ENCODE results near the gene TMEM63B. TPM values are rescaled to one million over a fixed set of nuclear protein-coding genes. Genes with fewer than 3 reads are reported as not detected.

Gene TMEM63B
- total RNA-seq, 3 donors from 2014 or later: 57.0 to 108 (median 79.6) TPM

GRCh38 chr6:44113414-44113813, 13.9 kb upstream of the TMEM63B start:
- no peaks in the 10 kb centered on the region for H3K36me3 ChIP-seq (ENCODE audit: low read depth)
- no peak overlapping the region for H3K4me3 ChIP-seq
- TF ChIP-seq, protein P1, sequence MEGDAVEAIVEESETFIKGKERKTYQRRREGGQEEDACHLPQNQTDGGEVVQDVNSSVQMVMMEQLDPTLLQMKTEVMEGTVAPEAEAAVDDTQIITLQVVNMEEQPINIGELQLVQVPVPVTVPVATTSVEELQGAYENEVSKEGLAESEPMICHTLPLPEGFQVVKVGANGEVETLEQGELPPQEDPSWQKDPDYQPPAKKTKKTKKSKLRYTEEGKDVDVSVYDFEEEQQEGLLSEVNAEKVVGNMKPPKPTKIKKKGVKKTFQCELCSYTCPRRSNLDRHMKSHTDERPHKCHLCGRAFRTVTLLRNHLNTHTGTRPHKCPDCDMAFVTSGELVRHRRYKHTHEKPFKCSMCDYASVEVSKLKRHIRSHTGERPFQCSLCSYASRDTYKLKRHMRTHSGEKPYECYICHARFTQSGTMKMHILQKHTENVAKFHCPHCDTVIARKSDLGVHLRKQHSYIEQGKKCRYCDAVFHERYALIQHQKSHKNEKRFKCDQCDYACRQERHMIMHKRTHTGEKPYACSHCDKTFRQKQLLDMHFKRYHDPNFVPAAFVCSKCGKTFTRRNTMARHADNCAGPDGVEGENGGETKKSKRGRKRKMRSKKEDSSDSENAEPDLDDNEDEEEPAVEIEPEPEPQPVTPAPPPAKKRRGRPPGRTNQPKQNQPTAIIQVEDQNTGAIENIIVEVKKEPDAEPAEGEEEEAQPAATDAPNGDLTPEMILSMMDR (IDR thresholded peaks at IDR 0.05): no peak
- H3K9me3 ChIP-seq: no peaks in the 10 kb centered on the region
- ATAC-seq (no peak), DNase-seq (no peak)
- peaks cover 22% of the 10 kb centered on the region for H3K4me1 ChIP-seq (ENCODE audit: low read depth)
- intact Hi-C loops (cut with DNase I, micrococcal nuclease): no loop called here

DNA sequence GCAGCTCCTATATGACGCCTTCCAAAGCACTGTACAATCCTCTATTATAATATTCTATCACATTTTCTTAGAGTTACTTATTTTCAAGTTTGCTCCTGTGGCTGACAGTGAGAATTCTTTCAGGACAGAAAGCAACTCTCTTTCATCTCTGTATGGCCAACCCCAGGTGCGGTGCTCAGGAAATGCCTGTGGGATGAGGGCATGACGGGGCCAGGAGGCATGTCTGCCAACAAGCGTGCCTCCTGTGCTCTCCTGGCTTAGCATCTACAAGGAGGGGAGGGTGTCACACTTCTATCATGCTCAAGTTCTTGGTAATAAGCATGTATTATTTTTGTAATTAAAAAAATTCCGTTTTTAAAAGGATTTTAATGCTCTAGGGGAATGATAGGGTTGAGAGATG, 11.5 kb upstream of the TMEM63B start:
- peaks cover 22% of the 10 kb centered on the region for H3K4me1 ChIP-seq (ENCODE audit: low read depth)

DNA sequence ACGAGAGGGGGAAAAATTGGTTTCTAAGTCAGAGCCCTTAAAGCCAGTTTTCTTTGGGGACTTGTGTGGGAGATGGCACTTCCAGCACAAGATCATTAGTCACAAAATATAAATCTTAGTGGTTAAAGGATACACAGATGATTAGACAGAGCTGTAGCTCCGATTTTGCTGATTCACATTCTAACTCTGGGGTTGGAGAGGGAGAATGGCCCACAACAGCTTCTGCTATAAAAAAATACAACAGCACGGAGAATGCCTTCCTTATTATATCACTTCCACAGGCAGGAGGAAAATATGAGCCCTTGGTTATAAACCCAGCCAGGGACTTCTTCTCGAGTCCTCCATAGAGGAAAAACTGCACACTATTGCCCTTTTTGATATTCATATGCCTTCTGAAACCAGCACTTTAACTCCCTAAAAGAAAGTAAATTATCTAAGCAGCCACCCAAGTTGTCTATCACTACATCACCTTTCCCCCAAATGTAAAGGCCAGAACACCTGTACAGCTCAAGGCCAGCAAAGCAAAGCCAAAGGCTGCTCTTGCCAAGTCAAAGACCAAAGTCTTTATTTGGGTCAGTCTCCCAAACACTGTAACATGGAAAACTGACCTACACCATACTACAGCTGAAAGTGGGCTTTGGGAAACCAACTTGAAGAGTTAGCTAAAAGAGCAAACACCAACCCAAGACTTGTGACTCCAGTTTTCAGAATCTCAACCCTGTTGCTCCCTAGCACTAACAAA, 10.5 kb upstream of the TMEM63B start:
- TF ChIP-seq, protein P1 (IDR thresholded peaks at IDR 0.05): no peak
- DNase-seq (no peak), ATAC-seq (peak; percentile 76)
- intact Hi-C loops (cut with DNase I, micrococcal nuclease): no loop called here
- H3K9me3 ChIP-seq: no peaks in the 10 kb centered on the region
- peaks cover 22% of the 10 kb centered on the region for H3K4me1 ChIP-seq (ENCODE audit: low read depth)
- H3K36me3 ChIP-seq (ENCODE audit: low read depth): no peaks in the 10 kb centered on the region
- no peak overlapping the region for H3K4me3 ChIP-seq

More for the DNA sequence above, 11.5 kb upstream of the TMEM63B start:
- TF ChIP-seq, protein P1 (IDR thresholded peaks at IDR 0.05): no peak
- intact Hi-C loops (cut with DNase I, micrococcal nuclease): no loop called here
- no peak for DNase-seq
- Histone ChIP-seq H3K36me3 (ENCODE audit: low read depth) (no peaks in the 10 kb centered on the region), H3K9me3 (no peaks in the 10 kb centered on the region), H3K4me3 (no peak overlapping the region)
- ATAC-seq: no peak

DNA sequence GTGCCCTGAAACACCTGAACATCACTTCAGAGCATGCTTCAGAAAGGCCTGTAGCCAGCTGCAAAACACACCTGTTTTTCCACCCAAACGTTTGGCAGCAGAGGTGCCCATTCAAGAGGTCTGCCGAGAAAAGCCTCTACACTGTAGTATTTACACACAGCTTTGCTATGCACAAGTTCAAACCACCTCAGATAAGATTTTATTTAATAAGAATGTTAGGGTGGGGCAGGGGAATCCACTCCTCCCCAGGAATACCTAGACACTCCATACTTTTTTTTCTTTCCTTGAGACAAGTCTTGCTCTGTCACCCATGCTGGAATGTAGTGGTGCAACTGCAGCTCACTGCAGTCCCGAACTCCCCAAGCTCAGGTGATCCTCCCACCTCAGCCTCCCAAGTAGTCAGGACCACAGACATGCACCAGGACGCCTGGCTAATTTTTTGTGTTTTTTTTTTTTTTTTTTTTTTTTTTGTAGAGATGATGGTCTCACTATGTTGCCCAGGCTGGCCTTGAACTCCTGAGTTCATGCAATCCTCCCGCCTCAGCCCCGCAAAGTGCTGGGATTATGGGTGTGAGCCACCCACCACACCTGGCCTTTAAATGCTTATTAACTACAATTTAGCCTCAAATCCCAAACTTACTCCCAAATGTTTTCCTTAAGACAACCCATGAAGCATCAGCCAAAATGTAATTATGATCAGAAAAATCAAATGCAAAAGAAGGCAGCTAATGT, 9.8 kb upstream of the TMEM63B start:
- TF ChIP-seq, protein P1 (IDR thresholded peaks at IDR 0.05): no peak
- no peaks in the 10 kb centered on the region for H3K9me3 ChIP-seq
- ATAC-seq (peak; percentile 66), DNase-seq (no peak)
- no peak overlapping the region for H3K4me3 ChIP-seq
- peaks cover 29% of the 10 kb centered on the region for H3K4me1 ChIP-seq (ENCODE audit: low read depth)
- H3K36me3 ChIP-seq (ENCODE audit: low read depth): no peaks in the 10 kb centered on the region
- intact Hi-C loops (cut with DNase I, micrococcal nuclease): no loop called here

DNA sequence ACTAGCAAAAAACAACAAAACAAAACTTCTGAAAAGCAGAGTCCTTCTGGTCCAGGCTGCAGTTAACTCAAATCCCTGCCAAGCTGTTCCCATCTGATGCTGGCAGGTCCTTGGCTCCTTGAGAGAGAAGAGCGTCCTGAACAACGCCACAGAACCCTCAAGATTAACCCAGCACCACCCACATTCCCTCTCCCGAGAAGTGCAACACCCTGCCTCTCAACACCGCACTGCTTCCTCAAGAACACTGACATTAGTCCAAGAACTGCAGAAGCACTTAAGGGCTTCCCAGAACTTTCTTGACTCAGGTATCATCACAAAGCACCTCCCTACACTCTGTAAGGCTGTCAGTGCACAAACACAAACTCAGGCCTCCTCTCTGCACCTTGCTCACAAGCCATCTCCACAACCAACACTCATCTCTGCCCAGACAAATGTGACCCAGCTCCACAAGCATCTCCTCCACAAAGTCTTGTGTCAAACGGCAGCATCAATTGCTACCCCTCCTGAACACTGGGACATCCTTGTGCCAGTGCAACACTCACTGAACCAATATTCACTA, 7.6 kb upstream of the TMEM63B start:
- H3K4me3 ChIP-seq: no peak overlapping the region
- no peaks in the 10 kb centered on the region for H3K36me3 ChIP-seq (ENCODE audit: low read depth)
- ATAC-seq: no peak
- H3K4me1 ChIP-seq (ENCODE audit: low read depth): peaks cover 49% of the 10 kb centered on the region
- H3K9me3 ChIP-seq: no peaks in the 10 kb centered on the region
- no peak for DNase-seq
- intact Hi-C loops (cut with DNase I, micrococcal nuclease): no loop called here
- TF ChIP-seq, protein P1 (IDR thresholded peaks at IDR 0.05): no peak
